ENCODE results near the gene PRKG1.
"Not testable (repeated sequence)": the region's sequence is repeated elsewhere in the genome, so short reads cannot be mapped to it uniquely, and the experiment has no call there.

PRKG1 gene

DNA sequence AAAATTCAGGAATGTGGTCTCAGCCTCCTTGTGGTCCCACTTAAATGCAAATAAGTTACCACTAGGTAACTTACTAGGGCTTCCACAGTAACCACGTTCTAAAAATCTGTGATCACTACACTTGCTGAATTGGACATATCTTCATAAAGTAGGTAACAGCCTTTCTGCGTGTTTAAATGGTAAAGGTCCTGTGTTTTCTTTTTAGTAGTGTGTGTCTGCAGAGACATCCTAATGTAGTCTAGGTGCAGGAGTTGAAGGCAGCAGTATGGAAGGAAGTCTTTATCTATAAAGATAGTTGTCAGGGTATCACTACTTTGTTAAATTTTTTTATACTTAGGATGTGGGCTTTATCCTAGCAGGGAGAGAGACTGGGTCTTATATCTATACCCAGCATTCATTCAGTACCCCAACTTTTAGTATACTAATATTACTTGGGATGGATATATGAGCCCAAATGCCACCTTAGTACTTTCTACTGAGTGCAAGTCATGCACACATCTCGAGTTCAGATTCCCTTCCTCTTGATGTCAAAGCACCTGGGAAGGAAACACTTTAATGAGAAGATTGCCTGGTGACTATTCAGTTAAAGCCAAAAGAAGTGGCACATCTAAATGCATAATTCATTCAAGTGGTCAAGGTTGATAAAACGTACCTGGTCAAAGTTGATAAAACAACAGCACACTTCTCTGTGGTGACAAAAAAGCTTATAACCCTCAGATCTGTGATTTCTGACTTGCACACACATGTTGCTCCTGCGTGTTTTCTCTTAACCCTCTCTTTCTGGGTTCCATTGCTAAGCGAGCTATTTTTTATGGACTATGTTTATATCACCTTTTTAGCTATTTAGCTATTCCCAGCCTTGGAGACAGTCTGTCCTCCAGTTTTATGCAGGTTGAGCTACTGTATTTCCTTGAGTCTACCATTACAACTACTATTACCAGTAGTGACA is 958.7 kb downstream of the PRKG1 start:
- DNase-seq = no peak

DNA sequence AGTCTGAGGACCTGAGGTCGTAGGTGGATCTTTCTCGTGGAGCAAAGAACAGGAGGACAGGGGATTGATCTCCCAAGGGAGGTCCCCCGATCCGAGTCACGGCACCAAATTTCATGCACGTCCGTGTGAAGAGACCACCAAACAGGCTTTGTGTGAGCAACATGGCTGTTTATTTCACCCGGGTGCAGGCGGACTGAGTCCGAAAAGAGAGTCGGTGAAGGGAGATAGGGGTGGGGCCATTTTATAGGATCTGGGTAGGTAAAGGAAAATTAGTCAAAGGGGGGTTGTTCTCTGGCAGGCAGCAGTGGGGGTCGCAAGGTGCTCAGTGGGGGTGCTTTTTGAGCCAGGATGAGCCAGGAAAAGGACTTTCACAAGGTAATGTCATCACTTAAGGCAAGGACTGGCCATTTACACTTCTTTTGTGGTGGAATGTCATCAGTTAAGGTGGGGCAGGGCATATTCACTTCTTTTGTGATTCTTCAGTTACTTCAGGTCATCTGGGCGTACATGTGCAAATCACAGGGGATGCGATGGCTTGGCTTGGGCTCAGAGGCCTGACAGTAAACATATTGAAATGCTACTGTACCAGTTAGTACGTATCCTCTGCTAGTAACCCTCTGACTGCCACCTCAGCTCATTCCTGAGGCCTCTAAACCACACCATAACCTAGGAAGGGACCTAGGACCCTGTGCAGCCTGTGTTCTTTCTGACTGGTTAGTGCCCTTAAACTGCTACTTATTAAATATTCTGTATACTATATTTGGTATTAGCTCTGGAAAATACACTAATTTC is 964.9 kb downstream of the PRKG1 start:
- DNase-seq = not testable (repeated sequence)

DNA sequence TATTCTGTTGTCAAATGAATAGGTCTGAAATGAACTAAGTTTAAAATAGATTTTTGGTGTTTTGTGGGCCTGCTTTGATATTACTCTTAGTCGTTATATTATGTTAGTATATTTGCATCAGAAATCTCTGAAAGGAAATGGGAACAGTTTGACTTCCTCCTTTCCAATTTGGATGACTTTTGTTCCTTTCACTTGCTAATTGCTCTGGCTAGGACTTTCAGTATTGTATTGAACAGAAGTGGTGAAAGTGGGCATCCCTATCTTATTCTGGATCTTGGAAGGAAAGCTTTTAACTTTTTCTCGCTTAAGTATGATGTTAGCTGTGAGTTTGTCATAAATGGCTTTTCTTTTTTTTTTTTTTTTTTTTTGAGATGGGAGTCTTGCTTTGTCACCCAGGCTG is 966.2 kb downstream of the PRKG1 start:
- DNase-seq = no peak

DNA sequence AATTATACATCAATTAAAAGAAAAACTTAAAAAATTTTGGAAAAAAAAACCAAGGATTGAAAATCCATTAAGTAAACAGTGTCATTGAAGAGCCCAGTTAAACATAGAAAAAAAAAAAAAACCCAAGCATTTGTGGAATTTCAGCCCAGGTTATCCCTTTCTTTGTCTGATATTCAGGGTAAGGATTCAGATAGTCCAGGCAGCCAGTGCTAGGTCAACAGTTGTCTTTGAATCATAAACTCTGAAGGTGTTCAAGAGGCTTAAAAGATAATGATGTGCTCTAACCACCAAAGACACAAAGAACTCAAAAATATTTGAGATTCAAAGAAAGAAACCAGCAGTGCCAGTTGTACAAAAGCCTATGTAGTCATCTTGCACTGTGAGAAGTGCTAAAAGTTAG is 969.5 kb downstream of the PRKG1 start:
- no peak for DNase-seq

DNA sequence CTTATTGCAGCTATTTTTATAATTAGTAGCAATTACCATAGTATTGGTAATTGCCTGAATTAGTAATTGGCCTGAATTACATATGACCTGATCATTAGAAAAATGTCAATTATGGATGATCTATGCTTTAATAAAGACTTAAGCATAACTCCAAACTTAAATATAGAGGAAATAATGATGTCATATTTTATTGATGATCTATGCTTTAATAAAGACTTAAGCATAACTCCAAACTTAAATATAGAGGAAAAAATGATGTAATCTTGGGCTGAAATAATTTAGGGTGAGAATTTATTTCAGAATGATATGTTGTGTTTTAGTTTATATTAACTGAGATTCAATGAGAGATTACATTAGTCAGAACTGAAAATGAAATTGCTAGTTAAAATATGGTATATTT is 973.8 kb downstream of the PRKG1 start:
- DNase-seq = no peak

DNA sequence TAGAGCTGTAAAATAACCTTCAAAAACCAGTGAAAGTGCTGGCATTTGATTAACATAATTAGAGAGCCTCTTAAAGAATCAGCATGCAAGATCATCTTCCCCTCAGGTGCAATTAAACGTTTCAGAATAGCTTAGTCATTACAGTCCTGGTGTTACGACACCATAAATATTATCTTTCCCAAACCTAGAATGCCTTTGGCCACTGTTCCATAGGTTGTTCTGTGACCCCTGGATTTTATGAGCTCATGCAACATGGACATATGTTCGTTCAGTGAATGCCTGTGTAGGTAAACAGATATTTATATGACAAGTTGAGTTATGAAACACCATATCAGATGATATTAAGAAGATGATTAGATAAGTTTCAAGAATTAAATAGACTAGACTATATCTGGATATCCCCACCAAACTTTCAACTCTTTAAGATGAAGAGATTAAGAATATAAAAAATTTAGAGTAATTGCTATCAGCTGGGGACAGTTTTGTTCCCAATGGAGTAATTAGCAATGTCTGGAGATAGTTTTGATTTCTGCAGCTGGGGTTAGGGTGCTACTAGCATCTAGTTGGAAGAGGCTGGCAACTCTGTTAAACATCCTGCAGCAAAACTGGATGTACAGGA is 976.3 kb downstream of the PRKG1 start:
- no peak for DNase-seq

DNA sequence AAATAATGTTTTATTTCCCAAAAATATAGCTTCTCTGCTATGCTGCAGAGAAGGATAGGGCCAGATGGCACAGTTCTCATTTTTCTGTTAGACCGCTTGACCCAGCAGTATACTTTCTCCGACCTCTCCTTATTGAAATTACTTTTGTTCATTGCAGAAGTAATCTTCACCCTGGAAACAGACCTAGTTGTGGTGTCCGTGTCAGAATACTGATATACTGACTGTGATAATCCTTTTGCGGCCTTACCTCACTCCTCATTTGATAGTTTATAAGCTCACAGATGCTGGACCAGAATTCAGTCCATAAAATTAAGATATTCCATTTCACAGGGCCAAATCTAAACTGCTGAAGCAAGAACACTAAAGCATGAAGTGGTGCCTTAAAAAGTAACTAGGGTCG is 979.2 kb downstream of the PRKG1 start:
- no peak for DNase-seq

DNA sequence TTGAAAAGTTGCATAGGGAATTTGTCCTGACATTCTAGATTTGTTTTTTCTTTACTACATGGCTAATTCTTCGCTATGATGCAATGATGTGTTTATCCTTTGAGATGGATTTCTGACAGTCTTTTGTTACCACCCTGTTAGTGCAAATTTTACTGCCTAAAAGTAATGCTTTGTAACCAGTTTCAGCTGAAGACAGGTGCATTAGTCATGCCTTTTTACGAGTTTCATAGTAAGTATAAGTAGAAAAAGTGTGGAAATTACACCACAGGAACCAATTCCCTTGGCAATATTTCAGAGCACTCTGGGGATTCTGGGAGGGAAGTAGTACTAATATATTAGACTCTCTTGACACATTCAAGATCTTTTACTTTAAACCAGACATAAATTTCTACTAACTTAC is 982.0 kb downstream of the PRKG1 start:
- DNase-seq = no peak

DNA sequence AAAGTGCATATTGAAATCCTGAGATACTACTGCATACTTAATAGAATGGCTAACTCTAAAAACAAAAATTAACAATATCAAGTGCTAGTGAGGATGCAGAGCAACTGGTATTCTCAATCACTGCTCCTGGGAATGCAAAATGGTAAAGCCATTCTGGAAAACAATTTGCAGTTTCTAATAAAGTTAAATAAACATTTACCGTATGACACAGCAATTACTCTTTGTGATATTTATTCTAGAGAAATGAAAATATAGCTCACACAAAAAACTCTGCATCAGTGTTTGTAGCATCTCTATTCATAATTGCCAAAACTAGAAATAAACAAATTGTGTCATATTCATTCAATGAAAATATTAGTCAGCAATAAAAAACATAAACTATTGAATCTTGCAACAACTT is 984.8 kb downstream of the PRKG1 start:
- DNase-seq = no peak

DNA sequence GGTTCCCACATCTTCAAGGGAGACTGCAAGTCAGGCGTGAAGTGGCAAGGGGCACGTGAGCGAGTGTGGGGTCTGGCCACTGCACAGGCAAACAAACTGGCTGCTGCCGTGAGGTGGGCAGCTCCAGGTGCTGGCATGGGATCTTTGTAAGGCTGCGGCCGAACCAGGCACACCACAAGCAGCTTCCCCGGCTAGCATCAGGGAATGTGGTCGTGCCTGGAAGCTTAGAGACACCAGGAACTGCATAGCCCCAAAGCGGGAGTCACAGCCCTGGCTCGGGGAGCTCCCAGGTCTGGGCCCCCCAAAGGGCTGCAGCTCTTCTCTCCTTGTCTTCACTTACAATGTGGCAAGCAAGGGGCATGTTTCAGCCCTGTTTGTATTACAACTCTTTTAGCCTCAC is 988.9 kb downstream of the PRKG1 start:
- no peak for DNase-seq

DNA sequence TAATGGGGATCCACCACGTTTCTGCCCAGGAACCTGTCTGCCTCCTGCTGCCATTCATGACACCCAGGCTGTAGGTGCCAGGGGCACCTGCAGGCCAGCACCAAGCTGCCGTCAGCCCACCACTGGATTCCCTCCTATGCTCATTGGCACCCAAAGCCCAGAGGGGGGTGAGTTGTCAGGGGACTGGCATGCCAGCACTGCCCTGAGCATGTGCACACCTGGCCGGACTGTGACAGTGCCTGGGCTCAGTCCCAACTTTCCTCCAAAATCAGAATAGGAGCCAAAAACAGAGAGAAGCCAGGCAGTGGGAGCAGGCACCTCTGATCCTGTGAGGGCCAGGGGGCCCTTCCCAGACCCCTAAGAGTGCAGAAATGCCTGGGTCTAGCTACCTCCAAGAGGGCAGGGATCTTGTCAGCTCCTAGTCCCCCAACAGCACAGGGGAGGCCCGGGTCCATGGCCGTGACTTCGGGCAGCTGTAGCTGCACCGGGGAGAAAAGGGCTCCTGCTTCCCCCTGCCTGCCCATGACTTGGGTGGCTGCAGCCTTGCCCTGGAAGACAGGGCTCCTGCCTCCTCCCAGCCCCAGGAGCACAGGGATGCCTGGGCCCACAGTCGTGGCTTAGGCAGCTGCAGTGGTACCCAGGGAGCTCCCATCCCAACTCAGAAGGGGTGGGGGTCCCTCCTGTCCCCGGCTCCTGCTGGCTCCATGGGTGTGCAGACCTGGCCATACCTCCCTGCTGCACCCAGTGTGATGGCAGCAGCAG is 990.0 kb downstream of the PRKG1 start:
- no peak for DNase-seq

DNA sequence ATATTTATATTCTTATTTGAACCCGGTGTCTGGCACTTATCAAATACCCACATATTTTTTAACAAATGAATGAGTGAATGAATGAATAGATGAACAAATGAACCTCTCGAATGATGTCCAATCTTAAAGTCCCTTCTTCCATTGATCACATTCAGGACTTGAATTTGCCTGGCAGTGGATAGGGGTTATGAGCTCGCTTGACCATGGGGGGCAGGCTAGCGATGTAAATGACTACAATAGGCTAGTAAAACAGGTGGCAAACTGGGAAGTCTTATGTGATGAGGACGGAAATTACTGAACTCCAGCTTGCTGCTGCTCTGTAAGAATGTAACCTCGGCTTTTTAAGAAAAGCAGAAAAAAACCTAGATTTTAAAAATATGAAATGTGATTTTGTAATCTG is 992.1 kb downstream of the PRKG1 start:
- no peak for DNase-seq

DNA sequence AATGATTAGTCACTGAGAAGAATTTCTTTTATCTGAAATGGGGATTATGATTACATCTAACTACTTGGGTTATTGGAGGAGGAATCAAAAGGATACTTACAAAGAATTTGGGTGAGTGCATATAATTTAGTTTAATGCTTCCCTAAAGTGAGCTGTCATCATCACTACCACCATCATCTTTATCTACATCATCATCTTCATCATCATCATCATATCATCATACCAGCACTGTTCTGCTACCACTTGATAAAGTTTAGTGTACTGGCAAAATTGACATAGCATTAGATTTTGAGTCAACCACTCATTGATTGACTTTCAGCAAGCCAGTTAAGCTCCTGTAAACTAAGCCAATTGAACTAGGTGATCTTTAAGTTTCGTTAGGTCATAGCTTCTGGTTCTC is 994.2 kb downstream of the PRKG1 start:
- DNase-seq = no peak

DNA sequence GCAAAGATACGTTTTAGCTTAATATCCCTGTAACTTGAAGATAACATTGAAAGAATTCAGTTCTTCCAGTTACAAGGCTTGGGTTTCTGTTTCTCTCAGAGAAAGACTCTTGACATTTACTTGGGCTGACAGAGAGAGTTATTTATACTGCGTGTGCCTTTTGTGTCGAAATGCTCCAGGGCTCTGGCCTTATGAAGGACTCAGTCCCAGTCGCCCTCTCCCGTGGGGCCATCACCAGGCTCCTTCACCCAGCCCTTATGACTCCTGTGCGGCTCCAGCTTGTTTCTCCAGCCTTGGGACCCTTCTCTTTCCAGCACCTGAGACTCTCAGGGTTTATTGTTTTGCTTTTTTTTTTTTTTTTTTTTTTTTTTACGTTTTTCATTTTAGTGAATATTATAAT is 997.5 kb downstream of the PRKG1 start:
- no peak for DNase-seq

DNA sequence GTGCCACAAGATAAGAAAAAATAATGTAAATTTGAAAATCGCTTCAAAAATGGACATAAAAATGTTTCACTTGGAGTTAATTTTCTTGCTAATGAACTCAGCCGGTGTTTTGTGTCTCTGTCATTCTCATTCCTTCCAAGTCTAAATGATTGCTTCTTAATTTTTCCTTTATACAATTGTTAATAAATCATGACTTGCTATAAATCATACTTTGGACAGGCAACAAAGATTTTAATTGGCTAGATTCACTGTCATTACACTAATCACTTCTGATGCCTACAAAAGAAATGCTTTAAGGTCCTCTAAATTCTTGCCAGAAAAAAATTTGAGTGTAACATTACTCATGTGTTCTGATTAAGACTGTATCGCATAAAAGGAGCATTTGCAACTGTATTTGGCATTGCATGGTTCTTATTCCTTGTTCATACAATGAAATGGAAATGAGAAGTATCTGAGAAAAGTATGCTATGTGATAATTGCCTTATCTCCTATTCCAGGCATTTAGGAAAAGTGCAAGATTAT is 1000.3 kb downstream of the PRKG1 start:
- no peak for DNase-seq

DNA sequence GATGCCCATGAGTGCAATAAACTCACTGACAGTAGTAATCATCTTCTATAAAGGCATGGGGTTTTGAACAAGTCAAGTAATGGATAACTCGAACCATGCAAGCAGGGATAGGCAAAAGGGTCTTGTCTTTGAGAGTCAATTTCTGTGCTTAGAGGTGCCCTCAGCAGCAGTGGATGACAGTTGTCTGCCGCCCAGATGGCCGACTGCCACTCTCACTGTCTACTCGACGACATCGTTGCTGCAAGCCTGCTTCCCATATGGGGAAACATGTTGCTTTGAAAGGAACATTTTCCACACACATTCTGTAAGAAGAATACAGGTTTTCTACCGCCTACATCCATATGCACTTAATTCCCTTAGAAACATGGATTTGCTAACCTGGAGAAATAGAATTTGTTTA is 1003.5 kb downstream of the PRKG1 start:
- DNase-seq = no peak

DNA sequence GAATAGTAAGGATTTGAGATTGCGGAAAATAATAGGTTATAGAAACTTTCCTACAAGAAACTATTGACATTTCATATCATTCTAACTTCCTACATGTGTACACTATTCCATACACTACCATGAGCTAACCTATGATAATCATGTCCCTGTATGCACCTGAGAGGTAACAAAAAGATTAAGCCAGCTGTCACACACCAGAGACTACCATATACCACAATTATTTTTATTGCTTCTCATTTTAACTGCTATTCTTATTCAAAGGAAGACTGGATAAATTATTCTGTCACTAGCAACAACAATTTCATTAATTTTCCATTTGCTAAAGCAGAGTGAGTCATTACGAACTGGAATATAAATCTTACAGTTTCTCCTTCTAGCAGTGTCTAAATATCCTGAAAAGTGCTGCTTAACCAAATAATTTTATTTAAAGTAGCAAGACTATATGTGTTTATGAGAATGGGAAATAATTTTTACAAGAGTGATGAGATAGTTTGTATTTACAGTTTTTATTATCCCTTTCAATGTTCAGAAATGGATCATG is 1004.2 kb downstream of the PRKG1 start:
- DNase-seq = no peak

DNA sequence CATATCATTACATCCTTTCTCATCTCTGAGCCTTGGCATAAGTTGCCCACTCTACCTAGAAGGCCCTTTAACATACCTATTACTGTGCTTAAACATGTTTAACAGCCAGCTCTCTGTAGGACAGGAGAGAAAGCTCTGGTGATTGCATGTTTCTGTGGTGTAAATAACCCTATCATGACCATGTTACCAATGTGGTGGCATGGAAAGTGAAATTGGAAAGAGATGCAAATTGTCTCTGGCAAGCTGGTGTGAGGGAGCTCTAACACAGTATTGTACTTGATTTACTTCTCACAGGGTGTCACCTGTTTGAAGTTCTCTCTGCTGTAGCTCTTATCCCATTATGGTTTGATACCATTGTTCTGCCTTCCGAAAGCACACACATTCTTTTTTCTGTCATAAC is 1008.0 kb downstream of the PRKG1 start:
- no peak for DNase-seq

DNA sequence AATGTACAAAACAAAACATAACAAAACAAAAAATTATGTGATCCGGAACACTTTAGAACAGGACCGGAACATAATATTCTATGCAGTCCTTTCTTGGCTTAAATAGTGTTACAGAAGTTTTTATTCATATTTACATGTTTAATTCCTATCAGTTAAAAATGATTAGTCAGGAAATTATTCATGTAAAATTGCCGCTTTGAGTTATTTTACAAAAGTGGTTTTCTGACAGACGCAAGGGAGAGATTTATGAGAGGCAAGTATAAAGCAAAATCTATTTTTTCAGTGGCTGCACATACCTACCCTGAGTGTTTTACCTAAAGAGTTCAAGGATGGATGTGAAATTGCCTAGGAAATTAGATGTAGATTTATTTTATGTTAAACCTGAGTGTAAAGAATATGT is 1009.1 kb downstream of the PRKG1 start:
- DNase-seq = no peak

DNA sequence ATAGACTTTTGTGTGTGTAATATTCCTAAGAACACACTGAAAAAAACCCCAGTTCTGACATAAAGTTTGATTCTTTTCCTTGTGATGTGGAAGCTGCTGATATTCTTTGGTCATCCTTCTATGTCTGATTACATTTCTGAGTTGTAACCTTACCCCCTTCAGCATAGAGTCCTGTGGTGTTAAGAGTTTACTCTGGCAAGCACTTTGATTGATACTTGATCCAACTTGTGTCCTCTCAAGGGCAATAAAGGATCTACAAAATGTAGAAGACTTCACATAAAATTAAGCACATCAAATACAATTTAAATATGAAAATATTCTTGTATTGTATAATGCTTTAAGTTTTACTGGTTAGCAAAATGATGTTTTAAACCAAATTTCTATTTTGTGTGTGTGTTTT is 1018.1 kb downstream of the PRKG1 start:
- no peak for DNase-seq

DNA sequence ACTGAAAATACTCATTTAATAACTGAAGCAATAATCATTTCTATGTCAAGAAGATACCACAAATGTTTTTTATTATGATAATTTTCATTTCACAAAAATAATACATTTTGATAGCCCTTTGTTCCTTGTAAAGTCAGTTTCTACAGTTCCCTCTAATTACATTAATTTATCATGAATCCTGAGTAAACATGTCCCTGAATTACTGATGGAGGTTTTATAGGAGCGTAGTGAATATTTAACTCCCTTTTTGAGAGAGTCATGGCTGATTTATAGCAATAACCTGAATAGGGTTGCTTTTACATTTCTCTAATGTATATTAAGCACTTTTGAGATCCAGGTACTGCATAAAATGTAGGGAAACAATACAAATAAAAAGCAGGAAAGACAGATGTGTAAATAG is 1023.8 kb downstream of the PRKG1 start:
- no peak for DNase-seq

DNA sequence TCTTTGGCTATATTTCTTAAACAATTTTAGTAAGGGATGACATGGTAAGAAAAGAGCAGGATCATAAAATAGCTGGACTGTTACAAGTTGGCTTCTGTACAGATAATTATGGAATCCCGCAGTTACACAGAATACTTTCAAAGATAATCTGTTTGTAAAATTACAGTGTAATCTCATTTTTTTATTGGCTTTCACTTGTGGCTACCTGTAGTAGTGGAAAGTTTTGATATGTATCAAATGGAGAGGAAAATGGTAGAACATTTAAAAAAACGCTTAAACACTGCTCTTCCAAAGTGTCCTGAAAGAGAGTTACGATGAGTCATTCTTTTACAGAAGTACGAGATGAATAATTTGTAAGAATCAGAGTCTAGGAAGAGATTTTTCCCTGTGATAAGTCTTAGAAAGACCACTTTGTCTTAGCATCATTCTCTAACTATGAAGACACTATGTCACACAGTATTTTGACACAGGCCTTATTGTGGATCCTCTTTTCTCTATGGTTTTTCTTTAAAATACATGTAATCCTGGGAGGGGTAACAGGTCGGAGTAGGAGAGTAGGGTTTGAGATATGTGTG is 1024.8 kb downstream of the PRKG1 start:
- no peak for DNase-seq

Data from SHP77 treated with DMSO at 0.1 percent for 48 hours (cell line).